IMR-90 (cell line): Measurements from ENCODE around the gene GPRIN2. TPM values are rescaled to one million over a fixed set of nuclear protein-coding genes. Genes with fewer than 3 reads are reported as not detected.

Source experiments
- ATAC-seq: fragments of 200-7000 bp; cut with Tn5 transposase; 2 replicates; pipeline ENCODE4 v1.9.1; 2020; ENCODE audit warnings: low read depth, mild to moderate bottlenecking, moderate library complexity
- BruUV-seq: library from RNA; stranded (reverse); fragments of 400-500 nt; replicated peaks from 2 replicates; lab custom pipeline; 2021; lab: Mats Ljungman, UMichigan
- CTCF ChIA-PET: fragments of 300-600 bp; formaldehyde crosslinking; extraction: SDS; loops from one replicate; lab custom pipeline; 2021; ENCODE audit warnings: antibody characterized with exemption; lab: Yijun Ruan, JAX
- POLR2A ChIA-PET: fragments of 300-600 bp; sonication (Branson Sonifier 250); formaldehyde crosslinking; loops from one replicate; lab custom pipeline; 2022; ENCODE audit warnings: antibody characterized with exemption; ENCODE audit not compliant: unreplicated experiment; lab: Charles Lee
- DNase-seq: peaks from one replicate; pipeline ENCODE4 v3.0.0; 2013
- H2AFZ ChIP-seq: replicated peaks from 2 replicates; pipeline ENCODE3; 2013; ENCODE audit warnings: low read length, mild to moderate bottlenecking; ENCODE audit not compliant: poor library complexity
- H2AK5ac ChIP-seq: 2 replicates; pipeline ENCODE4 v1.6.1; 2013; ENCODE audit warnings: low read depth, low read length, inconsistent platforms
- H2AK9ac ChIP-seq: replicated peaks from 2 replicates; pipeline ENCODE3; 2013; ENCODE audit warnings: mild to moderate bottlenecking, low read depth, low read length, moderate library complexity; ENCODE audit not compliant: poor library complexity
- H2BK120ac ChIP-seq: 2 replicates; pipeline ENCODE4 v1.6.1; 2013; ENCODE audit warnings: low read depth, low read length, inconsistent platforms
- H2BK15ac ChIP-seq: 3 replicates; pipeline ENCODE4 v1.6.1; 2013; ENCODE audit warnings: low read depth, low read length, inconsistent platforms
- H2BK20ac ChIP-seq: 2 replicates; pipeline ENCODE4 v1.6.1; 2013; ENCODE audit warnings: low read depth, mild to moderate bottlenecking, inconsistent platforms, low read length, moderate library complexity
- H2BK5ac ChIP-seq: 2 replicates; pipeline ENCODE4 v1.6.1; 2013; ENCODE audit warnings: mild to moderate bottlenecking, low read depth, low read length, inconsistent platforms; ENCODE audit not compliant: poor library complexity, severe bottlenecking
- H3K14ac ChIP-seq: replicated peaks from 2 replicates; pipeline ENCODE4 v1.6.1; 2013; ENCODE audit warnings: low read depth, low read length, inconsistent platforms
- H3K18ac ChIP-seq: 2 replicates; pipeline ENCODE4 v1.6.1; 2013; ENCODE audit warnings: low read depth, low read length, control low read depth
- H3K23ac ChIP-seq: 2 replicates; pipeline ENCODE4 v1.6.1; 2013; ENCODE audit warnings: low read depth, low read length, inconsistent platforms
- H3K27ac ChIP-seq: 2 replicates; pipeline ENCODE4 v1.5.1; 2013; ENCODE audit warnings: mild to moderate bottlenecking, control low read depth, low read length; ENCODE audit not compliant: insufficient read depth
- H3K27me3 ChIP-seq: 2 replicates; pipeline ENCODE4 v1.6.1; 2013; ENCODE audit warnings: low read length; ENCODE audit not compliant: control insufficient read depth, insufficient read depth
- H3K36me3 ChIP-seq: 2 replicates; pipeline ENCODE4 v1.6.1; 2013; ENCODE audit warnings: low read length, mixed read lengths; ENCODE audit not compliant: control insufficient read depth, insufficient read depth
- H3K4ac ChIP-seq: 2 replicates; pipeline ENCODE4 v1.6.1; 2013; ENCODE audit warnings: low read depth, low read length, inconsistent platforms
- H3K4me1 ChIP-seq: 2 replicates; pipeline ENCODE4 v1.6.1; 2013; ENCODE audit warnings: low read length, mixed read lengths; ENCODE audit not compliant: control insufficient read depth, insufficient read depth
- H3K4me2 ChIP-seq: 2 replicates; pipeline ENCODE4 v1.6.1; 2013; ENCODE audit warnings: low read depth, mild to moderate bottlenecking, control low read depth, low read length, moderate library complexity
- H3K4me3 ChIP-seq: 2 replicates; pipeline ENCODE4 v1.5.1; 2013; ENCODE audit warnings: low read depth, mild to moderate bottlenecking, control low read depth, low read length, moderate library complexity; ENCODE audit not compliant: insufficient read depth
- H3K56ac ChIP-seq: 2 replicates; pipeline ENCODE4 v1.6.1; 2013; ENCODE audit warnings: low read length, inconsistent platforms; ENCODE audit not compliant: insufficient read depth; ENCODE audit errors: extremely low read depth
- H3K79me1 ChIP-seq, 2 experiments: 2 replicates each; pipeline ENCODE4 v1.6.1; 2013; ENCODE audit warnings: low read length in 2 of 2, inconsistent platforms in 1 of 2, low read depth in 1 of 2
- H3K9ac ChIP-seq: 2 replicates; pipeline ENCODE4 v1.6.1; 2013; ENCODE audit warnings: low read depth, low read length, control low read depth
- H3K9me1 ChIP-seq: 2 replicates; pipeline ENCODE4 v1.6.1; 2013; ENCODE audit warnings: low read length, inconsistent platforms; ENCODE audit not compliant: insufficient read depth
- H3K9me3 ChIP-seq: 2 replicates; pipeline ENCODE4 v1.6.1; 2013; ENCODE audit warnings: low read length; ENCODE audit not compliant: control insufficient read depth, insufficient read depth
- H4K20me1 ChIP-seq: 2 replicates; pipeline ENCODE4 v1.6.1; 2013; ENCODE audit warnings: low read length, inconsistent platforms; ENCODE audit not compliant: insufficient read depth
- H4K5ac ChIP-seq: 2 replicates; pipeline ENCODE4 v1.6.1; 2013; ENCODE audit warnings: mild to moderate bottlenecking, low read depth, low read length, control low read depth
- H4K8ac ChIP-seq, 2 experiments: 2 replicates each; pipeline ENCODE4 v1.6.1; 2013; ENCODE audit warnings: low read depth in 2 of 2, low read length in 2 of 2, control low read depth in 1 of 2, inconsistent platforms in 1 of 2
- H4K91ac ChIP-seq: 2 replicates; pipeline ENCODE4 v1.6.1; 2013; ENCODE audit warnings: low read depth, low read length, inconsistent platforms; ENCODE audit not compliant: insufficient read depth
- CEBPB ChIP-seq: IDR thresholded peaks from 2 replicates; pipeline ENCODE4 v1.6.1; 2012; ENCODE audit warnings: low read depth, low read length, improper control_type of control experiment
- CHD1 ChIP-seq: IDR thresholded peaks from 2 replicates; pipeline ENCODE4 v1.6.1; 2012; ENCODE audit warnings: low read depth, low read length, improper control_type of control experiment
- ELK1 ChIP-seq: fragments of 150-350 bp; IDR thresholded peaks from 2 replicates; pipeline ENCODE4 v1.6.1; 2016; ENCODE audit warnings: low read depth, mild to moderate bottlenecking, low read length, moderate library complexity, borderline replicate concordance
- FOS ChIP-seq: fragments of 150-350 bp; IDR thresholded peaks from 2 replicates; pipeline ENCODE4 v1.6.1; 2016; ENCODE audit warnings: low read depth, low read length
- MAFK ChIP-seq: IDR thresholded peaks from 2 replicates; pipeline ENCODE4 v1.6.1; 2012; ENCODE audit warnings: low read depth, low read length, improper control_type of control experiment
- MAZ ChIP-seq: IDR thresholded peaks from 2 replicates; pipeline ENCODE4 v1.6.1; 2012; ENCODE audit warnings: low read depth, mild to moderate bottlenecking, low read length, improper control_type of control experiment, moderate library complexity, borderline replicate concordance
- MXI1 ChIP-seq: IDR thresholded peaks from 2 replicates; pipeline ENCODE4 v1.6.1; 2012; ENCODE audit warnings: low read depth, mild to moderate bottlenecking, low read length, moderate library complexity, borderline replicate concordance
- NFE2L2 ChIP-seq: fragments of 150-350 bp; IDR thresholded peaks from 2 replicates; pipeline ENCODE4 v1.6.1; 2016; ENCODE audit warnings: low read depth, mild to moderate bottlenecking, low read length
- POLR2A ChIP-seq: IDR thresholded peaks from 2 replicates; pipeline ENCODE4 v1.6.1; 2012; ENCODE audit warnings: mild to moderate bottlenecking, low read depth, low read length
- RAD21 ChIP-seq: IDR thresholded peaks from 2 replicates; pipeline ENCODE4 v1.6.1; 2012; ENCODE audit warnings: low read length, improper control_type of control experiment
- RCOR1 ChIP-seq: IDR thresholded peaks from 2 replicates; pipeline ENCODE4 v1.6.1; 2012; ENCODE audit warnings: mild to moderate bottlenecking, low read length, improper control_type of control experiment; ENCODE audit not compliant: insufficient replicate concordance
- RFX5 ChIP-seq: IDR thresholded peaks from 2 replicates; pipeline ENCODE4 v1.8.0; 2012; ENCODE audit warnings: low read depth, mild to moderate bottlenecking, low read length, moderate library complexity
- SMC3 ChIP-seq: fragments of 150-350 bp; IDR thresholded peaks from 2 replicates; pipeline ENCODE4 v1.6.1; 2016; ENCODE audit warnings: low read depth, mild to moderate bottlenecking, antibody characterized with exemption, low read length, moderate library complexity
- USF2 ChIP-seq: fragments of 150-350 bp; IDR thresholded peaks from 2 replicates; pipeline ENCODE4 v1.6.1; 2017; ENCODE audit warnings: mild to moderate bottlenecking, antibody characterized with exemption, low read length, low read depth
- WGBS, 2 experiments: methylation state at CpG; one replicate each; pipeline versions ENCODE4 v1.1.5 to v1.1.7; 2013; ENCODE audit warnings: missing lambda C conversion rate in 2 of 2; ENCODE audit not compliant: insufficient read length in 1 of 2; ENCODE audit errors: extremely low coverage in 2 of 2; 5-methylcytosine and 5-hydroxymethylcytosine counted together
- dilution Hi-C: fragments of 300-500 bp; cut with HindIII; formaldehyde crosslinking; loops from one replicate; pipeline ENCODE4 v1.14.3; 2018; ENCODE audit warnings: low sequenced_read_pairs; ENCODE audit not compliant: unreplicated experiment
- in situ Hi-C: fragments of 300-500 bp; cut with MboI; formaldehyde crosslinking; loops from 3 replicates; pipeline ENCODE4 v1.14.3; 2019; ENCODE audit warnings: low sequenced_read_pairs, inconsistent platforms, mixed read lengths
- intact Hi-C: fragments of 100-400 bp; cut with micrococcal nuclease; formaldehyde crosslinking; loops from 2 replicates; pipeline ENCODE4 v1.10.0; 2022
- polyA plus RNA-seq, 3 experiments: library from polyadenylated mRNA; depleted of rRNA; stranded (reverse); fragments of >200 nt; gene quantifications; 2 replicates each; pipeline ENCODE4 v1.2.3, GENCODE V29; 2012; ENCODE audit warnings: low replicate concordance in 1 of 3
- total RNA-seq: library from RNA; depleted of rRNA; stranded (reverse); fragments of >200 nt; gene quantifications from 2 replicates; pipeline ENCODE4 v1.2.3, GENCODE V29; 2012

The GPRIN2 gene
- total and polyA plus RNA-seq, 2 of the 4 experiments (the other 2 are of a cell fraction) = under 0.01 TPM; not detected in 1

GRCh38 chr10:46546591-46547540 lies 9.6 kb downstream of the GPRIN2 start:
- POLR2A ChIA-PET = no interaction called here
- dilution Hi-C loops = no loop called here
- Histone ChIP-seq H2BK5ac (no peak overlapping the region), H4K8ac (no peak overlapping the region), H2AK5ac (no peak overlapping the region), H3K27me3 (peaks cover 2% of the 10 kb centered on the region), H3K4ac (no peak overlapping the region), H2AFZ (no peak overlapping the region), H4K20me1 (no peaks in the 10 kb centered on the region), H3K9me3 (no peaks in the 10 kb centered on the region), H3K9me1 (peaks cover 9% of the 10 kb centered on the region; the same call in 1 of the 2 replicates), H3K56ac (no peak overlapping the region), H3K4me1 (no peaks in the 10 kb centered on the region), H3K9ac (no peak overlapping the region), H2AK9ac (no peak overlapping the region), H4K5ac (no peak overlapping the region), H2BK15ac (no peak overlapping the region), H3K18ac (no peak overlapping the region), H3K4me3 (no peak overlapping the region), H4K91ac (no peak overlapping the region), H3K36me3 (no peaks in the 10 kb centered on the region), H3K4me2 (no peak overlapping the region), H3K14ac (no peak overlapping the region), H2BK20ac (no peak overlapping the region), H2BK120ac (no peak overlapping the region), H3K27ac (no peak overlapping the region), H3K79me1 (no peaks in the 10 kb centered on the region), H3K23ac (no peak overlapping the region)
- no peak for ATAC-seq
- CTCF ChIA-PET = no interaction called here
- BruUV-seq = no TSS peak
- intact Hi-C loops = no loop called here
- WGBS, 2 experiments = 69% methylated on average over 11 of the region's 11 CpGs; no CpG with 5 or more reads in 1 of the 2 experiments
- in situ Hi-C loops = loop anchor here (25.0 kb wide), 2 partner anchors 865 to 1560 kb away; partner anchors contain the start of gene DEPP1
- DNase-seq = no peak
- no peak for TF ChIP-seq FOS
- TF ChIP-seq MXI1 = no peak
- no peak for TF ChIP-seq CHD1
- TF ChIP-seq RAD21 = no peak
- TF ChIP-seq SMC3 = no peak
- TF ChIP-seq RFX5 = no peak
- no peak for TF ChIP-seq RCOR1
- TF ChIP-seq MAZ = no peak
- TF ChIP-seq CEBPB = no peak
- no peak for TF ChIP-seq NFE2L2
- no peak for TF ChIP-seq USF2
- no peak for TF ChIP-seq ELK1
- no peak for TF ChIP-seq POLR2A
- TF ChIP-seq MAFK = no peak
